Smooth muscle cell (in vitro differentiated cells): ENCODE measurements around the gene GET4. TPM values are rescaled to one million over a fixed set of nuclear protein-coding genes. Genes with fewer than 3 reads are reported as not detected.

Experiments
- DNase-seq: peaks from one replicate; lab custom pipeline; 2025; ENCODE audit not compliant: unreplicated experiment; lab: John Stamatoyannopoulos, UW
- H2AFZ ChIP-seq: fragments of 200-600 bp; sonication (generic); 2 replicates; pipeline ENCODE4 v1.6.0; 2016; ENCODE audit warnings: antibody characterized with exemption, low read depth, mild to moderate bottlenecking
- H3F3A ChIP-seq: fragments of 200-600 bp; sonication (generic); 2 replicates; pipeline ENCODE4 v1.6.0; 2017; ENCODE audit warnings: antibody characterized with exemption, low read depth
- H3K27ac ChIP-seq: fragments of 200-600 bp; sonication (generic); 2 replicates; pipeline ENCODE4 v1.5.1; 2016; ENCODE audit warnings: low read depth, mild to moderate bottlenecking
- H3K27me3 ChIP-seq: fragments of 200-600 bp; sonication (generic); 2 replicates; pipeline ENCODE4 v1.6.1; 2016; ENCODE audit warnings: low read depth, mild to moderate bottlenecking
- H3K36me3 ChIP-seq: fragments of 200-600 bp; sonication (generic); 2 replicates; pipeline ENCODE4 v1.5.1; 2016; ENCODE audit warnings: low read depth
- H3K4me1 ChIP-seq: fragments of 200-600 bp; sonication (generic); 2 replicates; pipeline ENCODE4 v1.5.1; 2016; ENCODE audit warnings: low read depth
- H3K4me2 ChIP-seq: fragments of 200-600 bp; sonication (generic); 2 replicates; pipeline ENCODE4 v1.6.0; 2016; ENCODE audit warnings: mild to moderate bottlenecking
- H3K4me3 ChIP-seq: fragments of 200-600 bp; sonication (generic); 2 replicates; pipeline ENCODE4 v1.5.1; 2016; ENCODE audit warnings: mild to moderate bottlenecking
- H3K79me2 ChIP-seq: fragments of 200-600 bp; sonication (generic); 2 replicates; pipeline ENCODE4 v1.6.0; 2016; ENCODE audit warnings: low read depth, mild to moderate bottlenecking
- H3K9ac ChIP-seq: fragments of 200-600 bp; sonication (generic); 2 replicates; pipeline ENCODE4 v1.6.0; 2016; ENCODE audit warnings: low read depth
- H3K9me3 ChIP-seq: fragments of 200-600 bp; sonication (generic); replicated peaks from 2 replicates; pipeline ENCODE4 v1.5.1; 2016; ENCODE audit warnings: low read depth
- H4K20me1 ChIP-seq: fragments of 200-600 bp; sonication (generic); 2 replicates; pipeline ENCODE4 v1.6.0; 2016; ENCODE audit warnings: low read depth
- CTCF ChIP-seq: fragments of 200-600 bp; sonication (generic); IDR thresholded peaks from 2 replicates; pipeline ENCODE4 v1.5.1; 2017; ENCODE audit warnings: borderline replicate concordance, mild to moderate bottlenecking, antibody characterized with exemption; ENCODE audit not compliant: insufficient read depth, poor library complexity, severe bottlenecking
- WGBS: methylation state at CpG from one replicate; pipeline ENCODE4 v1.1.7; 2016; ENCODE audit warnings: low lambda C conversion rate; 5-methylcytosine and 5-hydroxymethylcytosine counted together
- polyA plus RNA-seq: library from polyadenylated mRNA; unstranded; fragments of >200 nt; fragmentation: Nextera tagmentation; extraction: Ambion mirVana; gene quantifications from 2 replicates; pipeline ENCODE4 v1.2.1, GENCODE V29; 2016
- total RNA-seq: library from RNA; depleted of rRNA; stranded (reverse); fragments of >200 nt; gene quantifications from 2 replicates; pipeline ENCODE4 v1.2.3, GENCODE V29; 2014

The GET4 gene
- total and polyA plus RNA-seq, 2 experiments from 2014 or later, result 26.3 to 39.9 TPM

GRCh38 chr7:909358-910329, 33.3 kb downstream of the GET4 start:
- H3K79me2 ChIP-seq, result no peaks in the 10 kb centered on the region
- 58% methylated on average over 54 of the region's 58 CpGs for WGBS
- peaks cover 20% of the 10 kb centered on the region for H3K27me3 ChIP-seq
- no peaks in the 10 kb centered on the region for H3F3A ChIP-seq
- no peak overlapping the region for H3K9ac ChIP-seq
- no peaks in the 10 kb centered on the region for H3K36me3 ChIP-seq
- no peak overlapping the region for H3K27ac ChIP-seq
- H4K20me1 ChIP-seq, result no peaks in the 10 kb centered on the region
- H3K9me3 ChIP-seq, result no peaks in the 10 kb centered on the region
- no peak for TF ChIP-seq CTCF
- no peak for DNase-seq
- H3K4me3 ChIP-seq, result peak overlapping the region; percentile 37
- no peaks in the 10 kb centered on the region for H3K4me1 ChIP-seq
- H3K4me2 ChIP-seq, result peak overlapping the region; percentile 79
- H2AFZ ChIP-seq, result no peak overlapping the region

GRCh38 chr7:910441-910861, 34.1 kb downstream of the GET4 start:
- no peak for DNase-seq
- Histone ChIP-seq H3K36me3 (no peaks in the 10 kb centered on the region), H3K4me1 (no peaks in the 10 kb centered on the region), H3K27ac (no peak overlapping the region), H3K9me3 (no peaks in the 10 kb centered on the region), H3K27me3 (peaks cover 12% of the 10 kb centered on the region), H3K9ac (no peak overlapping the region), H4K20me1 (no peaks in the 10 kb centered on the region), H3K79me2 (no peaks in the 10 kb centered on the region), H3K4me2 (no peak overlapping the region), H3K4me3 (no peak overlapping the region), H3F3A (no peaks in the 10 kb centered on the region), H2AFZ (no peak overlapping the region)
- TF ChIP-seq CTCF, result no peak
- WGBS, result 91% methylated on average over 11 of the region's 11 CpGs

GRCh38 chr7:910931-911431, 34.6 kb downstream of the GET4 start:
- Histone ChIP-seq H3K4me1 (no peaks in the 10 kb centered on the region), H3K36me3 (no peaks in the 10 kb centered on the region), H3K27me3 (peaks cover 10% of the 10 kb centered on the region), H3F3A (no peaks in the 10 kb centered on the region), H4K20me1 (no peaks in the 10 kb centered on the region), H3K27ac (no peak overlapping the region), H3K4me2 (no peak overlapping the region), H2AFZ (no peak overlapping the region), H3K9me3 (no peaks in the 10 kb centered on the region), H3K4me3 (no peak overlapping the region), H3K79me2 (no peaks in the 10 kb centered on the region), H3K9ac (no peak overlapping the region)
- 91% methylated on average over 19 of the region's 19 CpGs for WGBS
- TF ChIP-seq CTCF, result no peak
- DNase-seq, result no peak
